Glutamatergic neuron (in vitro differentiated cells): ENCODE measurements around the gene SMAD3. TPM values are rescaled to one million over a fixed set of nuclear protein-coding genes. Genes with fewer than 3 reads are reported as not detected.

Source experiments
- DNase-seq: peaks from one replicate; pipeline ENCODE4 v3.0.0; 2022
- H3K27ac Mint-ChIP-seq: one replicate; pipeline ENCODE4 v1.8.0; 2020; ENCODE audit warnings: mild to moderate bottlenecking, mixed read lengths, inconsistent platforms; ENCODE audit not compliant: unreplicated experiment
- H3K27me3 Mint-ChIP-seq: one replicate; pipeline ENCODE4 v1.8.0; 2020; ENCODE audit warnings: mild to moderate bottlenecking, moderate library complexity, mixed read lengths, inconsistent platforms; ENCODE audit not compliant: unreplicated experiment
- H3K36me3 Mint-ChIP-seq: one replicate; pipeline ENCODE4 v1.8.0; 2020; ENCODE audit warnings: mild to moderate bottlenecking, mixed read lengths, inconsistent platforms; ENCODE audit not compliant: unreplicated experiment
- H3K4me1 Mint-ChIP-seq: one replicate; pipeline ENCODE4 v1.8.0; 2020; ENCODE audit warnings: mild to moderate bottlenecking, low read depth, mixed read lengths, inconsistent platforms; ENCODE audit not compliant: unreplicated experiment
- H3K4me3 Mint-ChIP-seq: one replicate; pipeline ENCODE4 v1.8.0; 2020; ENCODE audit warnings: mild to moderate bottlenecking, mixed read lengths, inconsistent platforms; ENCODE audit not compliant: unreplicated experiment
- H3K9me3 Mint-ChIP-seq: one replicate; pipeline ENCODE4 v1.8.0; 2020; ENCODE audit warnings: mild to moderate bottlenecking, moderate library complexity, mixed read lengths, inconsistent platforms; ENCODE audit not compliant: unreplicated experiment
- CTCF ChIP-seq: fragments of 200-600 bp; sonication (generic); IDR thresholded peaks from one replicate; pipeline ENCODE4 v1.5.0; 2021; ENCODE audit not compliant: partially characterized antibody, unreplicated experiment
- total RNA-seq: library from RNA; stranded (reverse); fragmentation: NEBNext Ultra II Directional; extraction: Animal tissue kit (Norgen Biotek cat#: 25700); gene quantifications from one replicate; pipeline ENCODE4 v1.2.1, GENCODE V29; 2021; ENCODE audit not compliant: unreplicated experiment

Gene SMAD3
- total RNA-seq, 1 donor from 2014 or later, result 5.0 TPM

DNA sequence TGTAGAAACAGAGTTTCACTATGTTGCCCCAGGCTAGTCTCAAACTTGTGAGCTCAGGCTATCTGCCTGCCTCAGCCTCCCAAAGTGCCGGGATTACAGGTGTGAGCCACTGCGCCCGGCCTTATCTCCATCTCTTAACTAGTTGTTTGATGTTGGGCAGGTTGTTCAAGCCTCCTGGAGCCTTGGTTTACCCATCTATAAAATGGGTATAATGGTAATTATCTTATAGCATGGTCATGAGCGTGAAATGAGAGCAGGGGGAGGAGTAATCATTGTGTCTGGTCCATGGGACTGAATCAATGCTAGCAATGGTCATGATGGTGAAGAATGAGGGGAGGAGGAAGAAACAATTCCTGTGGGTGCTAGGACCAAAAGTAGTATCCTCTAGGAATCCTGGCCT lies 32.0 kb downstream of the SMAD3 start:
- no peak for DNase-seq
- no peak overlapping the region for H3K4me3 Mint-ChIP-seq
- H3K4me1 Mint-ChIP-seq, result peaks cover 2% of the 10 kb centered on the region
- no peaks in the 10 kb centered on the region for H3K36me3 Mint-ChIP-seq
- no peaks in the 10 kb centered on the region for H3K9me3 Mint-ChIP-seq
- no peak overlapping the region for H3K27ac Mint-ChIP-seq
- no peak for TF ChIP-seq CTCF
- H3K27me3 Mint-ChIP-seq, result no peaks in the 10 kb centered on the region

DNA sequence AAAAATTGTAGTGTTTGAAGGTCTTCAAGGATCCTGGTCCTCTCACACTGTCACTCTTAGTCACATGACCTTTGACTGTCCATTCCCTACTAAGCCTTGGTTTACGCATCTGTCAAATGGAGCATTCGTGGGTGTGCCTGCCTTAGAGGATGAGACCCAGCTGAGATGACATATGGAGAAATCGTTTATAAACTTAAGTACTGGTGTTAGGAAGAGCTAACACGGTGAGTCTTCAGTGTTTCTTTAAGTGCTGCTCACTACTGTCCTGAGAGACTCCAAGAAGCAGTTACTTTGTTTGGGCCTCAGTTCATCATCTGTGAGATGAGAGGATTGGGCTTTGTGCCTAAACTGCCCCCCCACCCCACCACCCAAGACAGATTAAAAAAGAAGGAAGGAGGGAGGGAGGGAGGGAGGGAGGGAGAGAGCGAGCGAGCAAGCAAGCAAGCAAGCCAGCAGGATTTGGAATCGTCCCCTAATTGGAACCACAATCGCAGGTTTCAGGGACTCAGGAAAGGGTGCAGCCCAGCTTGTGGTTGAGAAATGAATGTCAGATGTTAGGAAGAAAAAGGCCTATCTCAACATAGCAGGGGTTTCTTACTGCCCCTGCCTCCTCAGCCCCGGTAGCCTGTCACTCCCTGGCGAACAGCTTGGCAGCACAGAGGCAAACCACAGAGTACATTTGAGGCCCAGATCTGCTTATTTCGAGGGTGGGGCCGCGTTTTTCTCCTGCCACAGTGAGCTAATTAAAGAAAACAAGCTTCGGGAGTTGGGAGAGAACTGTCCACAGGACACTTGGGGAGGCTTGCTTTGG lies 32.7 kb downstream of the SMAD3 start:
- Mint-ChIP-seq H3K9me3 (no peaks in the 10 kb centered on the region), H3K27ac (no peak overlapping the region), H3K4me1 (peaks cover 2% of the 10 kb centered on the region), H3K27me3 (no peaks in the 10 kb centered on the region), H3K4me3 (no peak overlapping the region), H3K36me3 (no peaks in the 10 kb centered on the region)
- no peak for DNase-seq
- no peak for TF ChIP-seq CTCF

- Mint-ChIP-seq H3K4me1 (no peaks in the 10 kb centered on the region), H3K36me3 (no peaks in the 10 kb centered on the region), H3K27ac (no peak overlapping the region), H3K27me3 (no peaks in the 10 kb centered on the region), H3K9me3 (no peaks in the 10 kb centered on the region), H3K4me3 (no peak overlapping the region)
- TF ChIP-seq CTCF, result no peak
- no peak for DNase-seq
Observed at GRCh38 chr15:67098768-67099282, 33.4 kb downstream of the SMAD3 start.

DNA sequence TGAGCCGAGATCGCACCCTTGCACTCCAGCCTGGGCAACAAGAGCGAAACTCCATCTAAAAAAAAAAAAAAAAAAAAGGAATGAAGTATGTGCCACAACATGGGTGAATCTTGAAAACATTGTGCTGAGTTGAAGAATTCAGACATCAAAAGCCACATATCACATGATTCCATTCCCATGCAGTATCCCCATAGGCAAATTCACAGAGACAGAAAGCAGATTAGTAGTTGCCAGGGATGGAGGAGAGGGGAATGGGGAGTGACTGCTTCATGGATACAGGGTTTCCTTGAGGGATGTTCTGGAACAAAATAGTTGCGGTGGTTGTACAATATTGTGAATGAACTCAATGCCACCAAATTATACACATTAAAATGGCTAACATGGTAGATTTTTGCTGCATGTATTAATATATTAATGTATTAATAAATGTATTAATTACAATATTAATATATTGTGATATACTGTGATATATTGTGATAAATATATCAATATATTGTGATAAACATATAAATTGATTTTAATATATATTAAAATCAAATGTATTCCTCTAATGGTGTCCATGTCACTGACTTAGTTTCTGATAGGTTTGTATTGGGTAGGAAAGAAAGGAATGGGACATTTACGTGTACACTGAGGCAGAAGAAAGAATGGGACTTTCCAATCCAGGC lies 34.9 kb downstream of the SMAD3 start:
- no peak for TF ChIP-seq CTCF

More for the DNA sequence above, 34.9 kb downstream of the SMAD3 start:
- DNase-seq, result no peak
- Mint-ChIP-seq H3K4me3 (no peak overlapping the region), H3K4me1 (peaks cover 2% of the 10 kb centered on the region), H3K27me3 (no peaks in the 10 kb centered on the region), H3K27ac (no peak overlapping the region), H3K36me3 (no peaks in the 10 kb centered on the region), H3K9me3 (no peaks in the 10 kb centered on the region)
